Sigmoid colon (tissue), 4 donors: ENCODE data around the gene LRRN4.

Source experiments
- CTCF ChIP-seq, 4 experiments: fragments of 450-650 bp in 3 of 4; fragments of 200-600 bp in 1 of 4; IDR thresholded peaks; one replicate each; pipeline ENCODE4 v1.5.1; 2016 to 2019; ENCODE audit warnings: antibody characterized with exemption in 4 of 4, mild to moderate bottlenecking in 3 of 4, moderate library complexity in 2 of 4
- EP300 ChIP-seq, 4 donors: sonication (generic); formaldehyde crosslinking; IDR thresholded peaks; one replicate each; pipeline ENCODE4 v1.6.1; 2017; ENCODE audit warnings: antibody characterized with exemption in 4 of 4
- POLR2A ChIP-seq, 2 donors: fragments of 450-650 bp; IDR thresholded peaks; one replicate each; pipeline ENCODE4 v1.6.1; 2016; ENCODE audit warnings: antibody characterized with exemption in 2 of 2, mild to moderate bottlenecking in 2 of 2, moderate library complexity in 2 of 2

DNA sequence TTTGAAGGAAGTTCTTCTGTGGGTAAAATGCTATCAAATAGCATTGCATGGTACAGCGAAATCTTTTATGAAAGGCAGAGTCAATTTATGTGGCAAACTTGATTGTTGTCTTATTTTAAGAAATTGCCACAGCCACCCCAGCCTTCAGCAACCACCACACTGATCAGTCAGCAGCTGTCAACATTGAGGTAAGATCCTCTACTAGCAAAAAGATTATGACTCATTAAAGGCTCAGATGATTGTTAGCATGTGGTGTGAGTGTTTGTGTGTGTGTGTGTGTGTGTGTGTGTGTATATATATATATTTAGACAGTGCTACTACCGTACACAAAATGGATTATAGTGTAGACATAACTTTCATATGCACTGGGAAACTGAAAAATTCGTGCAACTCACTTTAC lies 27.8 kb downstream of the LRRN4 start:
- TF ChIP-seq CTCF (IDR thresholded peaks at IDR 0.05) (no peak), EP300 (IDR thresholded peaks at IDR 0.05) (no peak), POLR2A (IDR thresholded peaks at IDR 0.05) (no peak)
